Osteoblast (primary cell): ENCODE data around the gene ELAVL2. TPM values are rescaled to one million over a fixed set of nuclear protein-coding genes. Genes with fewer than 3 reads are reported as not detected.

Experiments
- DNase-seq: peaks from one replicate; pipeline ENCODE4 v3.0.0; 2011; ENCODE audit warnings: low spot score, mixed read lengths; ENCODE audit not compliant: insufficient read length; ENCODE audit errors: missing footprints
- H2AFZ ChIP-seq: 2 replicates; pipeline ENCODE4 v1.6.0; 2011; ENCODE audit warnings: mild to moderate bottlenecking, low read length
- H3K27ac ChIP-seq: 2 replicates; pipeline ENCODE4 v1.5.1; 2011; ENCODE audit warnings: mild to moderate bottlenecking, low read depth, low read length, moderate library complexity
- H3K27me3 ChIP-seq: 2 replicates; pipeline ENCODE4 v1.6.0; 2012; ENCODE audit warnings: mild to moderate bottlenecking, control low read depth, inconsistent platforms, low read length, moderate library complexity; ENCODE audit not compliant: insufficient read depth
- H3K36me3 ChIP-seq: 2 replicates; pipeline ENCODE4 v1.5.1; 2011; ENCODE audit warnings: mild to moderate bottlenecking, low read length, control low read depth, moderate library complexity; ENCODE audit not compliant: insufficient read depth
- H3K4me1 ChIP-seq: 2 replicates; pipeline ENCODE4 v1.5.1; 2011; ENCODE audit warnings: mild to moderate bottlenecking, low read length, control low read depth, moderate library complexity; ENCODE audit not compliant: insufficient read depth
- H3K4me2 ChIP-seq: 2 replicates; pipeline ENCODE4 v1.6.0; 2011; ENCODE audit warnings: mild to moderate bottlenecking, low read length; ENCODE audit not compliant: insufficient read depth
- H3K4me3 ChIP-seq: fragments of 200-600 bp; sonication (generic); 3 replicates; pipeline ENCODE4 v1.5.1; 2012; ENCODE audit warnings: mild to moderate bottlenecking, low read length, inconsistent platforms; ENCODE audit not compliant: insufficient read depth
- H3K79me2 ChIP-seq: 2 replicates; pipeline ENCODE4 v1.6.0; 2012; ENCODE audit warnings: mild to moderate bottlenecking, low read length, control low read depth, inconsistent platforms; ENCODE audit not compliant: insufficient read depth
- H3K9me3 ChIP-seq: 2 replicates; pipeline ENCODE4 v1.5.1; 2011; ENCODE audit warnings: low read depth, low read length, control low read depth
- H4K20me1 ChIP-seq: 2 replicates; pipeline ENCODE4 v1.6.0; 2012; ENCODE audit warnings: mild to moderate bottlenecking, low read length, control low read depth; ENCODE audit not compliant: insufficient read depth
- CTCF ChIP-seq: IDR thresholded peaks from 2 replicates; pipeline ENCODE4 v1.5.1; 2011; ENCODE audit warnings: mild to moderate bottlenecking, low read depth, low read length, moderate library complexity; ENCODE audit errors: extremely low read depth
- total RNA-seq: library from RNA; depleted of rRNA; stranded (reverse); fragments of >200 nt; gene quantifications from 2 replicates; pipeline ENCODE4 v1.2.3, GENCODE V29; 2012

Gene ELAVL2
- total RNA-seq, 1 donor, result 0.36 TPM

DNA sequence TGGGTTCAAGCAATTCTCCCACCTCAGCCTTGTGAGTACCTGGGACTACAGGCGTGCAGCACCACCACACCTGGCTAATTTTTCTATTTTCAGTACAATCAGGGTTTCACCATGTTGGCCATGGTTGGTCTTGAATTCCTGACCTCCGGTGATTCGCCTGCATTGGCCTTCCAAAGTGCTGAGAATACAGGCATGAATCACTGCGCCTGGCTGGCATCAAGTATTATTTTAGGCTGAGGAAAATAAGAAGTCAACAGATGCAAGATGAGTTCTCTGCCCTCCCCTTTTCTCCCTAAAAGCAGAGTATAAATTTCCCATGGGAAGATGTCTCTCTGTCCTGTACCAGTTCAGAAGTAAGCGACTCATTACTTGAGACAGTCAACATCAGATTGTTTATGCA, 71.5 kb downstream of the ELAVL2 start:
- no peak for DNase-seq
- H3K4me1 ChIP-seq, result no peaks in the 10 kb centered on the region
- H4K20me1 ChIP-seq, result no peaks in the 10 kb centered on the region
- no peaks in the 10 kb centered on the region for H3K79me2 ChIP-seq
- H3K27me3 ChIP-seq, result no peaks in the 10 kb centered on the region
- no peak overlapping the region for H2AFZ ChIP-seq
- H3K9me3 ChIP-seq, result no peaks in the 10 kb centered on the region
- H3K36me3 ChIP-seq, result no peaks in the 10 kb centered on the region
- no peak for TF ChIP-seq CTCF
- H3K4me3 ChIP-seq, result no peak overlapping the region
- H3K4me2 ChIP-seq, result no peak overlapping the region
- H3K27ac ChIP-seq, result no peak overlapping the region

GRCh38 chr9:23752859-23753258, 73.2 kb downstream of the ELAVL2 start:
- Histone ChIP-seq H3K27ac (no peak overlapping the region), H3K36me3 (no peaks in the 10 kb centered on the region), H3K79me2 (no peaks in the 10 kb centered on the region), H4K20me1 (no peaks in the 10 kb centered on the region), H3K4me1 (no peaks in the 10 kb centered on the region), H3K27me3 (no peaks in the 10 kb centered on the region), H2AFZ (no peak overlapping the region), H3K9me3 (no peaks in the 10 kb centered on the region), H3K4me2 (no peak overlapping the region), H3K4me3 (no peak overlapping the region)
- DNase-seq, result no peak
- TF ChIP-seq CTCF, result no peak

DNA sequence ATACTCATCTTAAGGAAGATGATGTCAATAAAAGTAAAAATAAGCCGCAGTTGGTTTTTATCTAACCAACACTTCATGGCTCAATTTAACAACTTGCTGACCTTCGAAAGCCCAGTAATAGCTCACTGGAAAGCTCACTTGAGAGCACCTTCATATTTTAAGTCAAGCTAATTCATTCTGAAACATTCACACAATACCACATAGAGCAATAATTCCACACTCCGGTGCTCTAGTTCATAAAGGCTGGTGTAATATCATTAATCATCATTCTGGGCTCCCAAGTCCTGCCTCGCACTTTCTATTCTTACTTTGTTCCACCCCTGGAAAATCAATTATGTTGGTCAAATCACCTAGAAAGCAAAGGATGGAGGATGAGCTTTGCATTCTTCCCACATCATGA, 74.4 kb downstream of the ELAVL2 start:
- Histone ChIP-seq H4K20me1 (no peaks in the 10 kb centered on the region), H3K4me3 (no peak overlapping the region), H3K36me3 (no peaks in the 10 kb centered on the region), H3K27me3 (no peaks in the 10 kb centered on the region), H3K4me2 (no peak overlapping the region), H2AFZ (no peak overlapping the region), H3K9me3 (no peaks in the 10 kb centered on the region), H3K4me1 (no peaks in the 10 kb centered on the region), H3K27ac (no peak overlapping the region), H3K79me2 (no peaks in the 10 kb centered on the region)
- no peak for DNase-seq
- TF ChIP-seq CTCF, result no peak

GRCh38 chr9:23750808-23751207, 75.2 kb downstream of the ELAVL2 start:
- no peaks in the 10 kb centered on the region for H3K79me2 ChIP-seq
- no peak for DNase-seq
- no peak for TF ChIP-seq CTCF
- H3K9me3 ChIP-seq, result no peaks in the 10 kb centered on the region
- no peak overlapping the region for H3K4me2 ChIP-seq
- no peaks in the 10 kb centered on the region for H3K36me3 ChIP-seq
- no peak overlapping the region for H2AFZ ChIP-seq
- H3K27me3 ChIP-seq, result no peaks in the 10 kb centered on the region
- no peaks in the 10 kb centered on the region for H3K4me1 ChIP-seq
- H3K27ac ChIP-seq, result no peak overlapping the region
- H4K20me1 ChIP-seq, result no peaks in the 10 kb centered on the region
- no peak overlapping the region for H3K4me3 ChIP-seq
